Activated naive CD4-positive, alpha-beta T cell treated with Interleukin-2 at 50 U/mL for 16 hours (primary cell): ENCODE measurements around the gene TOX2.

Experiments
- DNase-seq: peaks from one replicate; pipeline ENCODE4 v3.0.0-alpha.2; 2020

Gene TOX2

DNA sequence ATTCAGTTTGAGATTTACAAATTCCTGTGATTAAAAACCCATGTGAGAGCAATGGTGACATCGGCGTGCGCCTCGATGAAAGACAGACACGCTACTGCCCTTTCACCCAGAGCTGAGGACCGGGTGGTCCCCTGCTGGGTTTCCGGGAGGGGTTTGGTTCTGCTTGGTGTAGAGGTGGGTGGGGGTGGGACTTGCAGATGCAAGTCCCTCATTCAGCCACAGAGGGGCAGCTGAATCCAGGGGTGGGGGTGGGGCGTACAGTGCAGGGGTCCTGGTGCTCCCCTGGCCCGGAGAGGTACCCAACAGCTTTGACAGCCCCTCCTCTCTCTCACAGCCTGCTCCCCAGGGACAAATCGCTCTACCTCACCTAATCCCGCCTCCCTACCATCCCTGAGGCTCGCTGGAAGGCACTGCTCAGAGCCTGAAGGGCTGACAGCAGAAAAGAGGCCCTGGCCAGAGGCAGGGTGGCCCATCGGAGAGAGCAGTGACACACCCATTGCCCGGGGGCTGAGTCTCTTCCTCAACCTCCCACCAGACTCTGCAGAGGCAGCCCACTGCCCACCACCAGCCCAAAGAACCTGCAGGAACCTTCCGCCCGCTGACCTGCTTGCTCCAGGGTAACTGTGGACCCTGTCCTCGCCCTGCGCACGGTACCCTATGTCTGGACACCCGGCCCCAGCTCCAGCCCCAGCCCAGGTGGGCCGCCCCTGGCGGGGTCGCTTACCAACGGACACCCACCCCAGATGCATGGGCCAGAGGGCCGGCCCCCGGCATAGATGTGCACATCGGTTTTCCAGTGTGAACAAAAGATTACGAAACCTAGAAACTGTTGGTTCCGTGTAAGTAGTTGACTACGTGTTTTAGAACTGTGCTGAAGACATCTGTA, 153.9 kb downstream of the TOX2 start:
- DNase-seq: no peak

GRCh38 chr20:44069203-44070011, 154.8 kb downstream of the TOX2 start:
- peak; percentile 51 for DNase-seq

DNA sequence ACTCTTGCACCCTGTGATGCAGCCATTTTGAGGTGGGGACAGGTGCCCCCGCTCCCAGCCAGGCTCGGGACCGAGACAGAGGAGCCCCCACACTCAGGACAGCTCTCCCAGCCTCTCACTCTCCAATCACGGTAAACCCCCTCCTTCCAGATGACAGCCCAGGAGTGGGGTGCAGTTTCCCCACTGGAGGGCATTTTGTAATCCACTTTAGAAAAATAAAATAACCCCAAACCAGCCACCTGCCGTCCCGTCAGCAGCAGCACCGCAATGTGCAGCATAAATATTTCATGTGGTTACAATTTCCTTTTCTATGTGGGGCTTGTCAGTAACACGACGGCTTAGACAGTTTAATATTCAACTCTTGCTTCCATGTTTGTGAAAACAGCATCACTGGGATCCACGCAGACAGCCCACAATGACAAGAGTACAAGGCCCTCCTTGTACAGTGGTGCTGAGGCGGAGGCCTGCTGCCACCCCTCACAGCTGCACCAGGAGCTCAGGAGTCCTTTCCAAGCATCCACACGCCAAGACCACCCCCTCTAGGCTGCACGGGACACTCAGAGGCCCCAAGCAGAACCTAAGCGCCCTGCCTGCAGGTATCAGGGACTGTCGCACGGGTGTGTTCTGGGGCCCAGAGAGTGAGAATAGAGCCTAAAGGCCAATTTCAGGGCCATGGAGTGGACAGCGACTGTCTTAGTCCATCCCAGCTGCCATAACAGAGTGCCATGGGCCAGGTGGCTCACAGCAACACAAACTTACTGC, 155.7 kb downstream of the TOX2 start:
- peak; percentile 17 for DNase-seq

GRCh38 chr20:44071057-44071456, 156.4 kb downstream of the TOX2 start:
- no peak for DNase-seq

GRCh38 chr20:44071526-44072111, 157.0 kb downstream of the TOX2 start:
- no peak for DNase-seq

- DNase-seq: no peak
Measured at GRCh38 chr20:44072384-44072783, 157.7 kb downstream of the TOX2 start.

GRCh38 chr20:44073011-44073674, 158.5 kb downstream of the TOX2 start:
- no peak for DNase-seq

DNA sequence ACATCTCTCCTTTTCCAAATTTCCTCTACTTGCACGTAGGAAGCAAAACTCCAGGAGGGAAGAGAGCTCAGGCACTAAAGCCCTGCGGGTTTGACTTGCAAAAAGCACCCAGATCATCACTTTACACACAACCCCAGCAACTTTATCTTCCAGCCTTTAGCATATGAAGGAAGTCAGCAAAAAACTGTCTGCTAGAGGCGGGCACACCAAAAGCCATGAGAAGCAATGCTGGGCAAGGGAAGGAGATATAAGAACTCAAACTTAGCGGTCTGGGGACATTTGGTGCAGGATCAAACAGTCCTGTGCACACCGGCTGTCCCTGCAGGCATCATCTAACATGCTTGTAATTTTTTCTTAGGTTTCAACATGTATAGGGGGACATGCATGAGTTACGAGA, 159.0 kb downstream of the TOX2 start:
- no peak for DNase-seq

- DNase-seq: no peak
Measured at GRCh38 chr20:44074252-44075151, 159.8 kb downstream of the TOX2 start.

GRCh38 chr20:44075191-44075949, 160.7 kb downstream of the TOX2 start:
- no peak for DNase-seq

GRCh38 chr20:44075950-44076232, 161.2 kb downstream of the TOX2 start:
- no peak for DNase-seq

DNA sequence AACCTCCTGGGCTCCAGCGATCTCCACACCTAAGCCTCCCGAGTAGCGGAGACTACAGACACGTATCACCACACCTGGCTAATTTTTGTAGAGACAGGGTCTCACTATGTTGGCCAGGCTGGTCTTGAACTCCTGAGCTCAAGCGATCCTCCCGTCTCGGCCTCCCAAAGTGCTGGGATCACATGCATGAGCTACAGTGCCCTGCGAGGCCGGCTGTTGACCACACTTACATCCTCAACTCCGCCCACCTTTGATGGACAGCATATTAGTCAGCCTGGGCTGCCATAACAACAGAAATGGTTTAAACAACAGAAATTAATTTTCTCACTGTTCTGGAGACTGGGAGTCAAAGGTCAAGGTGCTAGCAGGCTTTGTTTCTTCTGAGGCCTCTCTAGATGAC, 164.6 kb downstream of the TOX2 start:
- no peak for DNase-seq

GRCh38 chr20:44080064-44080463, 165.4 kb downstream of the TOX2 start:
- no peak for DNase-seq

GRCh38 chr20:44080646-44081267, 166.1 kb downstream of the TOX2 start:
- peak; percentile 79 for DNase-seq

DNA sequence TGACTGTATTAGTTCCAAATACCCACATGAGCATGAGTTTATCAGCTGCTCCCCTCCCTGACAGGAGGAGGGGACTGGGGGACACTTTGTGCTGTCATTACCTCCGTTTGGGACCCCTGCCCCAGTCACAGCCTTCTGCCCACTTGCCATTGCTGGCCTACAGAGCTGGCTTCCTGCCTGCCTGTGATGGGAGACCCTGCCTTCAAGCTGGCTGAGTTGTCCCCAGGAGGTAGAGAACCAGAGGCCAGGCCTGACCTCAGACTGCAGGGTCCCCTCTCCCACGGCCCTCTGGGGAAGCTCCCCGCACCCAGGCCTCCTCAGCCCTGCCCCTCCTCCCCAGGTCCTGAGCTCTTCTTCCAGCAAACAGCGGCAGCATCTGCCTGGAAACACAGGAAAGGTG, 166.8 kb downstream of the TOX2 start:
- DNase-seq: no peak

GRCh38 chr20:44081888-44082287, 167.2 kb downstream of the TOX2 start:
- DNase-seq: no peak

DNA sequence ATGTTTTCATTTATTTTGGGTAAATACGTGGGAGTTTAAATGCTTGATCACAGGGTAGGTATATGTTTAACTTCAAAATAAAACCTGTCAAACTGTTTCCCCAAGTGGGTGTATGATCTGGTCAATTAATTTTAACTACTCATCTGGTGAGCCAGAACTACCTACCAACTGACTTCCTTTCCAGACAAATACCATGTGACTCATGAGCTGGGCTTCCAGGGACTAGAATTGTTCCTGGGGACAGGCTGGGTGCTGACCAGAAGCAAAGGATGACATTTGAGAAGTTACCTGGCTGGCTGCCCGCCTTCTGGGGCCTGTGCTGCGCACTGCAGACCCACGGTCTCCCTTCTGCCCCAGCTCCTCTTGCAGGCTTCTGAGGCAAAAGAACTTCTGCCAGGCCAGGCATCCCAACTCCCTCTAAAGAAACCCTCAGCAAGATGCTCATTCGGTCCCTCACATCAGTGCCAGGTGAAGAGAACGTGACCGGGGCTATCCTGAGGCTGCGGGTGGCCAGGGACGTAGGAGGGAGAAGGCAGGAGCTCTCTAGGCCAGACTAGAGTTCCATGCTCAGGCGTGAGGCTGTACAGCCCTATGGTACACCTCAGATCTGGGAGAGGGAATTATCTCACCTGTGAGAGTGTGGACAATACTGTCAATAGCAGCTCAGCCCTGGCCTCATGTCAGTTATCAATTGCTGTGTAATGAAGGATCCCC, 168.7 kb downstream of the TOX2 start:
- DNase-seq: no peak

DNA sequence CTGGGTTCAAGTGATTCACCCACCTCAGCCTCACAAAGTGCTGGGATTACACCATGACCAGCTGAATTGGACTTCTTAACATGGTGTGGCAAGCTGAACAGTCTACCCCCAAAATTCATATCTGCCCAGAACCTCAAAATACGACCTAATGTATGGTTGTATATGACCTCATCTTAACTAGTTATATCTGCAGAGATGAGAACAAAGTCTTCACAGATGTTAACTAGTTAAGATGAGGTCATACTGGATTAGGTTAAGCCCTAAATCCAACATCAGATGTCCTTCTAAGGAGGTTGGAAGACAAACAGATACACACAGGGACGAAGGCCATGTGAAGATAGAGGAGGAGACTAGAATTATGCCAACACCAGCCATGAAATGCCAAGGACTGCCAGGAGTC, 169.8 kb downstream of the TOX2 start:
- no peak for DNase-seq

DNA sequence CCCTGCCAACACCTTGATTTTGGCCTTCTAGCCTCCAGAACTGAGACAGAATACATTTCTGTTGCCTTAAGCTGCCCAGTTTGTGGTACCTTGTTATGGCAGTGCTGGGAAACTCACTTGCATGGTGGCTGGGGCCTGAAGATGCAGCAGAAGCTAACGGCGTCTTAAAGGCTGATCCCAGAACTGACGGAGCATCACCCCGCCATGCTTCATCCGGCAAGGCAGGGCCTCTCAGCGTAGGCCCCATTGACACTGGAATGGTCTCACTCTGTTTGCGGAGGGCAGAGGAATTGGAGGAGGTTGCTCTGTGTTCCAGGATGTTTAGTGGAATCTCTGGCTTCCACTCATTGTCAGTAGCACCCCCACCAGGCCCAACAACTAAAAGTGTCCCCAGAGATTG, 170.2 kb downstream of the TOX2 start:
- DNase-seq: no peak
